Uterus (tissue), 2 donors: ENCODE results near the gene KSR2.

ENCODE experiments used
- POLR2A ChIP-seq, 2 donors: fragments of 450-650 bp; IDR thresholded peaks; one replicate each; pipeline ENCODE4 v1.6.1; 2016; ENCODE audit warnings: antibody characterized with exemption in 2 of 2, mild to moderate bottlenecking in 1 of 2, moderate library complexity in 1 of 2
- TF ChIP-seq, protein P1 (sequence below), 4 experiments: fragments of 200-600 bp in 2 of 4; fragments of 450-650 bp in 2 of 4; sonication (generic) in 2 of 4; IDR thresholded peaks; one replicate each; pipeline ENCODE4 v1.5.1; 2016 to 2019; ENCODE audit warnings: antibody characterized with exemption in 4 of 4, mild to moderate bottlenecking in 2 of 4, moderate library complexity in 1 of 4

DNA sequence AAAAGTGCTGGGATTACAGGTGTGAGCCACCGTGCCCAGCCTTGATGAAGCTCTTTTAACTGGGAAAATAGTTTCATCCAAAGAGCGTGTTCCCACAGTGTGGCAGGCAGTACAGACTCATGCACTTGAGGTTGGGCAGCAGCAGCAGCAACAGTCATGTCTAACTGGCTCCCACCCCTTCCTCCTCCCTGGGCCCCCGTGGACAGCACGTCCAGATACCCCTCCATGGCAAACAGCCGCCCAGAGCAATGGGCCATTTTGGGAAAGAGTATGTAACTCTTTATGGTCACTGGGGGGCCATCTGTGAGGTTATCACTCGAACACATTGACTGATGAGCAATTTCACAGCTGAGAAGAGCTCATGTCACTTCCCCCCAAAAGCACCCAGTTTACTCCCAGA is 328.3 kb downstream of the KSR2 start:
- TF ChIP-seq, protein P1, sequence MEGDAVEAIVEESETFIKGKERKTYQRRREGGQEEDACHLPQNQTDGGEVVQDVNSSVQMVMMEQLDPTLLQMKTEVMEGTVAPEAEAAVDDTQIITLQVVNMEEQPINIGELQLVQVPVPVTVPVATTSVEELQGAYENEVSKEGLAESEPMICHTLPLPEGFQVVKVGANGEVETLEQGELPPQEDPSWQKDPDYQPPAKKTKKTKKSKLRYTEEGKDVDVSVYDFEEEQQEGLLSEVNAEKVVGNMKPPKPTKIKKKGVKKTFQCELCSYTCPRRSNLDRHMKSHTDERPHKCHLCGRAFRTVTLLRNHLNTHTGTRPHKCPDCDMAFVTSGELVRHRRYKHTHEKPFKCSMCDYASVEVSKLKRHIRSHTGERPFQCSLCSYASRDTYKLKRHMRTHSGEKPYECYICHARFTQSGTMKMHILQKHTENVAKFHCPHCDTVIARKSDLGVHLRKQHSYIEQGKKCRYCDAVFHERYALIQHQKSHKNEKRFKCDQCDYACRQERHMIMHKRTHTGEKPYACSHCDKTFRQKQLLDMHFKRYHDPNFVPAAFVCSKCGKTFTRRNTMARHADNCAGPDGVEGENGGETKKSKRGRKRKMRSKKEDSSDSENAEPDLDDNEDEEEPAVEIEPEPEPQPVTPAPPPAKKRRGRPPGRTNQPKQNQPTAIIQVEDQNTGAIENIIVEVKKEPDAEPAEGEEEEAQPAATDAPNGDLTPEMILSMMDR (IDR thresholded peaks at IDR 0.05): no peak
- no peak for TF ChIP-seq POLR2A (IDR thresholded peaks at IDR 0.05)
